HFF-Myc (cell line): ENCODE results near the gene CD2BP2.
"Not testable (repeated sequence)": the region's sequence is repeated elsewhere in the genome, so short reads cannot be mapped to it uniquely, and the experiment has no call there.

Experiments used
- DNase-seq: peaks from one replicate; pipeline ENCODE4 v3.0.0-alpha.2; 2011; ENCODE audit warnings: low read depth; ENCODE audit errors: extremely low read depth
- H3K4me3 ChIP-seq: replicated peaks from 2 replicates; pipeline ENCODE4 v1.5.1; 2011; ENCODE audit warnings: low read depth, mild to moderate bottlenecking, control low read depth, low read length
- CTCF ChIP-seq: IDR thresholded peaks from 2 replicates; pipeline ENCODE4 v1.5.1; 2012; ENCODE audit warnings: mild to moderate bottlenecking, low read depth, low read length, control low read depth; ENCODE audit errors: missing control alignments

The CD2BP2 gene

GRCh38 chr16:30350134-30350871 lies 4.8 kb downstream of the CD2BP2 start:
- no peak overlapping the region for H3K4me3 ChIP-seq
- no peak for TF ChIP-seq CTCF
- DNase-seq, result no peak

GRCh38 chr16:30349675-30350074 lies 5.4 kb downstream of the CD2BP2 start:
- no peak overlapping the region for H3K4me3 ChIP-seq
- no peak for DNase-seq
- TF ChIP-seq CTCF, result no peak

GRCh38 chr16:30348929-30349328 lies 6.2 kb downstream of the CD2BP2 start:
- no peak for TF ChIP-seq CTCF
- H3K4me3 ChIP-seq, result no peak overlapping the region
- no peak for DNase-seq

GRCh38 chr16:30348113-30348512 lies 7.0 kb downstream of the CD2BP2 start:
- TF ChIP-seq CTCF, result no peak
- H3K4me3 ChIP-seq, result no peak overlapping the region
- no peak for DNase-seq

- DNase-seq, result no peak
- no peak overlapping the region for H3K4me3 ChIP-seq
- no peak for TF ChIP-seq CTCF
These were observed 8.8 kb downstream of the CD2BP2 start for GRCh38 chr16:30346286-30346685.

GRCh38 chr16:30343491-30343820 lies 11.7 kb downstream of the CD2BP2 start:
- DNase-seq, H3K4me3 ChIP-seq: not testable (repeated sequence)

- no peak overlapping the region for H3K4me3 ChIP-seq
- no peak for DNase-seq
These were observed 12.2 kb downstream of the CD2BP2 start for GRCh38 chr16:30342751-30343490.

GRCh38 chr16:30341971-30342370 lies 13.1 kb downstream of the CD2BP2 start:
- not testable (repeated sequence) for H3K4me3 ChIP-seq, DNase-seq

More at GRCh38 chr16:30342751-30343490, 12.2 kb downstream of the CD2BP2 start:
- no peak for TF ChIP-seq CTCF
